Upper lobe of right lung (tissue), 1 donor: ENCODE data around the gene ALDH6A1. TPM values are rescaled to one million over a fixed set of nuclear protein-coding genes. Genes with fewer than 3 reads are reported as not detected.

ENCODE experiments used
- ATAC-seq: fragments of 200-7000 bp; cut with Tn5 transposase; one replicate; pipeline ENCODE4 v1.9.1; 2020; ENCODE audit warnings: mild to moderate bottlenecking, moderate library complexity
- DNase-seq: peaks from one replicate; pipeline ENCODE4 v3.0.0-alpha.2; 2020
- H3K27ac ChIP-seq: fragments of 200-600 bp; one replicate; pipeline ENCODE4 v1.8.0; 2022
- H3K27me3 ChIP-seq: fragments of 200-600 bp; one replicate; pipeline ENCODE4 v1.8.0; 2022; ENCODE audit warnings: mild to moderate bottlenecking
- H3K36me3 ChIP-seq: fragments of 200-600 bp; one replicate; pipeline ENCODE4 v1.8.0; 2022
- H3K4me1 ChIP-seq: fragments of 200-600 bp; one replicate; pipeline ENCODE4 v1.8.0; 2022
- H3K4me3 ChIP-seq: fragments of 200-600 bp; one replicate; pipeline ENCODE4 v1.8.0; 2022; ENCODE audit warnings: mild to moderate bottlenecking
- H3K9me3 ChIP-seq: fragments of 200-600 bp; one replicate; pipeline ENCODE4 v1.8.0; 2022
- CTCF ChIP-seq: fragments of 200-600 bp; IDR thresholded peaks from one replicate; pipeline ENCODE4 v1.8.0; 2022; ENCODE audit warnings: antibody characterized with exemption
- intact Hi-C: fragments of 100-400 bp; cut with DNase I; formaldehyde crosslinking; loops from one replicate; pipeline ENCODE4 v1.11.0; 2022
- total RNA-seq: library from RNA; stranded (reverse); fragmentation: NEBNext Ultra II Directional; extraction: Animal tissue kit (Norgen Biotek cat#: 25700); gene quantifications from one replicate; pipeline ENCODE4 v1.2.1, GENCODE V29; 2021
- donor health status: DM: no; HTN: yes; CAD: no; lungs with severe emphysema.

Gene ALDH6A1
- total RNA-seq, 1 donor from 2014 or later, result 49.1 TPM

- intact Hi-C loops, result no loop called here
- H3K9me3 ChIP-seq, result no peaks in the 10 kb centered on the region
- H3K4me1 ChIP-seq, result no peaks in the 10 kb centered on the region
- no peak overlapping the region for H3K27ac ChIP-seq
- no peak for TF ChIP-seq CTCF
- ATAC-seq (no peak), DNase-seq (no peak)
- peaks cover 9% of the 10 kb centered on the region for H3K36me3 ChIP-seq
- no peaks in the 10 kb centered on the region for H3K27me3 ChIP-seq
- no peak overlapping the region for H3K4me3 ChIP-seq
Observed at GRCh38 chr14:74109369-74109768, 25.1 kb upstream of the ALDH6A1 start.

GRCh38 chr14:74105381-74105780, 21.1 kb upstream of the ALDH6A1 start:
- DNase-seq (no peak), ATAC-seq (no peak)
- peaks cover 32% of the 10 kb centered on the region for H3K36me3 ChIP-seq

GRCh38 chr14:74089251-74090020, 5.2 kb upstream of the ALDH6A1 start:
- DNase-seq (no peak), ATAC-seq (no peak)
- Histone ChIP-seq H3K4me1 (peaks cover 10% of the 10 kb centered on the region), H3K36me3 (peaks cover 8% of the 10 kb centered on the region), H3K9me3 (no peaks in the 10 kb centered on the region), H3K27me3 (no peaks in the 10 kb centered on the region), H3K27ac (no peak overlapping the region), H3K4me3 (no peak overlapping the region)
- intact Hi-C loops, result no loop called here
- no peak for TF ChIP-seq CTCF

More at GRCh38 chr14:74105381-74105780, 21.1 kb upstream of the ALDH6A1 start:
- H3K27me3 ChIP-seq, result no peaks in the 10 kb centered on the region
- intact Hi-C loops, result no loop called here
- no peak for TF ChIP-seq CTCF
- H3K27ac ChIP-seq, result no peak overlapping the region
- no peaks in the 10 kb centered on the region for H3K4me1 ChIP-seq
- no peaks in the 10 kb centered on the region for H3K9me3 ChIP-seq
- no peak overlapping the region for H3K4me3 ChIP-seq

- Histone ChIP-seq H3K27ac (no peak overlapping the region), H3K4me3 (peak overlapping the region; percentile 73), H3K4me1 (peaks cover 15% of the 10 kb centered on the region), H3K27me3 (no peaks in the 10 kb centered on the region), H3K36me3 (no peaks in the 10 kb centered on the region), H3K9me3 (no peaks in the 10 kb centered on the region)
- intact Hi-C loops, result no loop called here
- no peak for TF ChIP-seq CTCF
- DNase-seq (no peak), ATAC-seq (no peak)
Observed at GRCh38 chr14:74085828-74086227, 1.6 kb upstream of the ALDH6A1 start.

GRCh38 chr14:74085047-74085637, 889 bp upstream of the ALDH6A1 start:
- peak overlapping the region; percentile 81 for H3K27ac ChIP-seq
- no peaks in the 10 kb centered on the region for H3K36me3 ChIP-seq
- TF ChIP-seq CTCF, result no peak
- ATAC-seq (peak; percentile 0), DNase-seq (no peak)
- no peaks in the 10 kb centered on the region for H3K27me3 ChIP-seq
- no peaks in the 10 kb centered on the region for H3K9me3 ChIP-seq
- H3K4me3 ChIP-seq, result peak overlapping the region; percentile 73
- peaks cover 19% of the 10 kb centered on the region for H3K4me1 ChIP-seq
- intact Hi-C loops, result no loop called here
